ENCODE data around the gene IL1RL2. TPM values are rescaled to one million over a fixed set of nuclear protein-coding genes. Genes with fewer than 3 reads are reported as not detected.

The IL1RL2 gene
- total RNA-seq, 1 donor from 2014 or later = not detected

DNA sequence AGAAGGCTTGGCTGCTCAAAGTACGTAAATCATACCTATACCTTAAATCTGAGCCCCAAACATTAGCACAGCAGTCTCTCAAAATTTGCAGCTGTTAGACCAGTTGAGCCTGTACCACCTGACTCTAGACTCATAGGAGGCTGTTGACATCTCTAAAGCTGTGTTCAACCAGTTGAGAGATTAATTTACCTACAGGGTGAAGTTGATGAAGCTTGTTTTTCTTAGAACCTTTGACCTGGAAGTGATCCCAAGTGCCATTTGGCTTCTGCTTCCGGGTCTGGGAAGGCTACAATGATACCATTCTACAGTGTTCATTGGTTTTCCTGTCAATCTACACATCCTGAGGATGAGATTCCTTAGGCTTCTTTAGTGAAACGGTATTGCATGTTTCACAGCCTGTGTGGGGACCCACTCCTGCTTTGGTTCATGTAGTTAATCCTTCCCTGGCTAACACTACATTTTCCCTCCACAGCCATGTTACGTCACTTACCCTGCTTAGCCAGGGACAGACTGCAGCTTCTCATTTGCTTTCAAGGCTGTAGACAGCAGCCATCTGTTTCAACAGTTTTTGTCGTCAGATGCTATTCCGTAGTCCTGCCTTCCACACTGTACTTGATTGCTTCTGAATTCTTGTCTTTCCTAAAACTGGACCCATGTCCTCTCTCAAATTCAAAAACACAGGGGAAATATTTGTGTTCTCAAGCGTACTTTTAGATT, 4.7 kb upstream of the IL1RL2 start:
- H3K4me1 ChIP-seq = peaks cover 7% of the 10 kb centered on the region
- TF ChIP-seq, protein P1, sequence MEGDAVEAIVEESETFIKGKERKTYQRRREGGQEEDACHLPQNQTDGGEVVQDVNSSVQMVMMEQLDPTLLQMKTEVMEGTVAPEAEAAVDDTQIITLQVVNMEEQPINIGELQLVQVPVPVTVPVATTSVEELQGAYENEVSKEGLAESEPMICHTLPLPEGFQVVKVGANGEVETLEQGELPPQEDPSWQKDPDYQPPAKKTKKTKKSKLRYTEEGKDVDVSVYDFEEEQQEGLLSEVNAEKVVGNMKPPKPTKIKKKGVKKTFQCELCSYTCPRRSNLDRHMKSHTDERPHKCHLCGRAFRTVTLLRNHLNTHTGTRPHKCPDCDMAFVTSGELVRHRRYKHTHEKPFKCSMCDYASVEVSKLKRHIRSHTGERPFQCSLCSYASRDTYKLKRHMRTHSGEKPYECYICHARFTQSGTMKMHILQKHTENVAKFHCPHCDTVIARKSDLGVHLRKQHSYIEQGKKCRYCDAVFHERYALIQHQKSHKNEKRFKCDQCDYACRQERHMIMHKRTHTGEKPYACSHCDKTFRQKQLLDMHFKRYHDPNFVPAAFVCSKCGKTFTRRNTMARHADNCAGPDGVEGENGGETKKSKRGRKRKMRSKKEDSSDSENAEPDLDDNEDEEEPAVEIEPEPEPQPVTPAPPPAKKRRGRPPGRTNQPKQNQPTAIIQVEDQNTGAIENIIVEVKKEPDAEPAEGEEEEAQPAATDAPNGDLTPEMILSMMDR (IDR thresholded peaks at IDR 0.05) = no peak
- intact Hi-C loops (cut with DNase I) = no loop called here
- ATAC-seq (no peak), DNase-seq (no peak)
- H3K36me3 ChIP-seq = peaks cover 19% of the 10 kb centered on the region
- no peak overlapping the region for H3K4me3 ChIP-seq
- no peaks in the 10 kb centered on the region for H3K9me3 ChIP-seq
- no peak overlapping the region for H3K27ac ChIP-seq
- no peaks in the 10 kb centered on the region for H3K27me3 ChIP-seq (ENCODE audit: low read depth)

DNA sequence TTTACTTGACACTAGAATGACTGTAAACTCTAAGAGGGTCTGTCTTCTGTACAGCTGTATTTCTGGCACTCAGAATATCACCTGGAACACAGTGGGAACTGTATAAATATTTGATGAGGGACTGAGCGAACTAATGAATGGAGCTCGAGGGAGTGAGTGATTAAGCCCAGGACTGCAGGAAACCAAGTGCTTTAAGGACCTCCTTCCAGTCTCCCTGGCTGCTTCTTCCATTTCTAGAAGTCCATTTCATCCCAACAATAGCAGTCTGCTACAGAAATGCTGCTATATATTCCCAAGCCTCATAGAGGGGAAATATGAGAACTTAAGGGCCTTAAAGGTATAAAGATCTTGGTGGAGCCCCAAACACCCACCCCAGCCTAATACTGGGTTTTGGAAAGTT, 2.8 kb upstream of the IL1RL2 start:
- DNase-seq (no peak), ATAC-seq (no peak)
- Histone ChIP-seq H3K4me3 (no peak overlapping the region), H3K27me3 (ENCODE audit: low read depth) (no peaks in the 10 kb centered on the region), H3K36me3 (no peaks in the 10 kb centered on the region), H3K4me1 (peaks cover 11% of the 10 kb centered on the region), H3K9me3 (no peaks in the 10 kb centered on the region), H3K27ac (no peak overlapping the region)
- TF ChIP-seq, protein P1 (IDR thresholded peaks at IDR 0.05) = no peak
- intact Hi-C loops (cut with DNase I) = no loop called here

DNA sequence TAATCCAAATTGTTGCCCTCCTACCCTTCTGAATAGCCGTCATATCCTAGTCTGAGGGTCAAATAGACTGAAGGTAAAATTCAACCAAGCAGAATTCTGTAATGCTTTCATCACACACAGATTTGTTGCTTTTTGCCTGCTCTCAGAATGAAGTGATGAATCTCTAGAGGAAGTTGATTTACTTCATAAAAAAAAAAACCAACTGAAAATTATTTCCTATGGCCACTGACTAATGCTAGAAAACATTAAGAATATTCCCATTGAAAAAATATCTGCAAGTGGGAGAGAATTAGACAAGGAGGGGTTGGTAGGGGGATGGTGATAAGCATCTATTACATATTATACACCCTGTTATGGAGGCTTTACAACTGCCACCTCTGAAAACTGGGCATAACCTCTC, 2.3 kb upstream of the IL1RL2 start:
- ATAC-seq (no peak), DNase-seq (no peak)
- no peak overlapping the region for H3K27ac ChIP-seq
- H3K36me3 ChIP-seq = no peaks in the 10 kb centered on the region
- H3K9me3 ChIP-seq = no peaks in the 10 kb centered on the region
- intact Hi-C loops (cut with DNase I) = no loop called here
- TF ChIP-seq, protein P1 (IDR thresholded peaks at IDR 0.05) = no peak
- H3K27me3 ChIP-seq (ENCODE audit: low read depth) = no peaks in the 10 kb centered on the region
- peaks cover 11% of the 10 kb centered on the region for H3K4me1 ChIP-seq
- no peak overlapping the region for H3K4me3 ChIP-seq

DNA sequence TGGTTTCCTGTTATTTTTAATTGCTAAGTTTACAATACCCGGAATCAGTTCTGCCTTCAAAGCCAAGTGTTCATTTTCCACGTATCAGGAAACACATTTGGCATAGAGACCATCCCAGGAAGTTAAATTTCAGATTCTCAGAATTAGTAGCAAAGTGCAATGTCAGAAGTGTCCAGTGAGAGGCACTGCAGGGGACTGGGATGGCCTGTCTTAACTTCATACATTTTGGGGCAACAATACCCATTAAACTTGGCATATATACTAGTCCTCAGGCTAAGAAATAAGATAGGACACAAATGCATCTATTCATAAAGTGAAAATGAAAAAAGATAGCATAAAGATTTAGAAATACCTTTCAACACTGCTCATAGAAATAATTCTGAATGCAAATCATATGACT, 1.5 kb upstream of the IL1RL2 start:
- no peak overlapping the region for H3K27ac ChIP-seq

DNA sequence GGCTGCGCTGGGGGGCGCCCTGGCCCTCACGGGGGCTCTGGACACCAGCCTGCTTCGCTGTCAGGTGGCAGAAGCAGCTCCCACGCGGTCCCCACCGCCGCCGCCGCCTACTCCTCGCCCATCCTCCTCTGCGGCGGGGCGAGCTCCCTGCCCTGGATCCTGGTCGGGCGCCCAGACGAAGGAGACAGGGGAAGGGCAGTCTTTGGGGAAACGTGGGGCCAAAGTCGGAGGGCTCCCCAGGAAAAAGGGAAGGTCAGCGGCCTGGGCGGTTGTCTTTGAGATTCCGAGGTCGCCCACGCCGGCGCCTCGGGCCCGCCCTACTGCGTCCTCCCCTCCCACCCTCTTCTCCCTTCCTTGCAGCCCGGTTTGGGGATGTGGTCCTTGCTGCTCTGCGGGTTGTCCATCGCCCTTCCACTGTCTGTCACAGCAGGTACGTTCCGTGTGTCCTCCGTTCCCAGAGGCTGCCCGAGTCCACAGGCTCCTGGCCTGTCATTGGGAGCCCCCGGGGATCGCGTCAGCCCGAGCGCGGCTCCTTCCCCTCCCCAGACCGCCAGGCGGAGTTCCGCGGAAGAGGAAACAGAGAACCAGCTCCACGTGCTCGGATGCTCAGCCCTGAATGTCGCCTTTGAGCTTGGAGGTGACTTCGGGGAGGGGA, 800 bp downstream of the IL1RL2 start:
- Histone ChIP-seq H3K36me3 (no peaks in the 10 kb centered on the region), H3K27me3 (ENCODE audit: low read depth) (no peaks in the 10 kb centered on the region), H3K9me3 (no peaks in the 10 kb centered on the region), H3K4me1 (peaks cover 11% of the 10 kb centered on the region), H3K4me3 (peak overlapping the region; percentile 58), H3K27ac (no peak overlapping the region)
- intact Hi-C loops (cut with DNase I) = no loop called here
- DNase-seq = peak; percentile 69
- peak; percentile 85 for ATAC-seq
- TF ChIP-seq, protein P1 (IDR thresholded peaks at IDR 0.05) = peak; percentile 33

More for the DNA sequence above, 1.5 kb upstream of the IL1RL2 start:
- TF ChIP-seq, protein P1 (IDR thresholded peaks at IDR 0.05) = peak; percentile 54
- DNase-seq = no peak
- Histone ChIP-seq H3K9me3 (no peaks in the 10 kb centered on the region), H3K36me3 (no peaks in the 10 kb centered on the region), H3K4me1 (peaks cover 11% of the 10 kb centered on the region), H3K27me3 (ENCODE audit: low read depth) (no peaks in the 10 kb centered on the region), H3K4me3 (no peak overlapping the region)
- intact Hi-C loops (cut with DNase I) = no loop called here
- ATAC-seq = no peak

Measured in lower lobe of right lung (tissue), 2 donors.